ENCODE data around the gene MEPCE. TPM values are rescaled to one million over a fixed set of nuclear protein-coding genes. Genes with fewer than 3 reads are reported as not detected.

The MEPCE gene
- total RNA-seq, 2 donors from 2014 or later: 14.0 to 34.9 TPM

DNA sequence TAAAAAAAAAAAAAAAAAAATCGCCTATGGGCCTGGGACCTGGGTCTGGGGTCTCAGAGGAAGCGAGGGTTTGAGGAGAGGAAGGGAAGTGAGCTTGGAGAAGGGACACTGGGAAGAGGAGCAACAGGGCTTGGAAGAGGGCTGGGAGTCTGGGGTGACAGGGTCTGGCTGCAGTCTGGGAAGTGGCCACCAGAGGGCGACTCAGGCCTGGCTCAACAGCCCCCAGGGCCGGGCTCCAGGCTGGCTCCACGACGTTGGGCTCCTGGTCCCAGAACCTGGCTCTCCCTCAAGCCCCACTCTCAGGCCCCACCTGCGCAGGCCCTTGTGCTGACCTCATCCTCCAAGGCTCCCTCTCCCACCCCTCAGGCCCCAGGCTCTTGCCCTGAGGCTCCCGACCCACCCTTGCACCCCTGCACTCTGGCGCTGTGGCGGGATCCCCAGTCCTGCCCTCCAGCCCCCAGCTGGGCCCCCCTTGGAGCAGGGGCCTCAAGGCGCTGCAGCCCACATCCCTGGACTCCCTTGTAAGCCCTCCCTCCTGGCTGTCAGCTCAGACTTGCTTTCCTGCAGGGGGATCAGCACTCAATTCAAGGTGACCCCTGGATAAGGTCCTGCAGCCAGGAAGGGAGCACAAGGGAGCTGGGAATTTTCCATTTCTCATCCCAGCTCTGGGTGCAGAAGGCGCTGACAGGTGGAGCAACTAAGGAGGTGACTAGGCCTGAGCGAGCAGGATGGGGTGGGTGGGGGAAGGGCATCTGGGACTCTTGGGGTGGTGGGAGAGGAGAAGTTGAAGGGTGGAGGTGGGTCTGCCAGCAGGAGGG, 39.8 kb downstream of the MEPCE start:
- intact Hi-C loops (cut with DNase I): loop anchor here (2.0 to 10.0 kb wide), 2 partner anchors 91 to 215 kb away; no protein-coding TSS in a partner anchor
- no peaks in the 10 kb centered on the region for H3K36me3 ChIP-seq (replicated peaks in 1 of 2; ENCODE audit: insufficient read depth in 1 of 2, low read depth in 2 of 2)
- no peak overlapping the region for H3K4me3 ChIP-seq
- no peaks in the 10 kb centered on the region for H3K9me3 ChIP-seq
- H3K27ac ChIP-seq: peak overlapping the region in 3 of 4 donors; percentile 27 to 66 (median 60)
- 25% methylated on average over 11 to 13 of the region's 13 CpGs for WGBS, 2 donors
- TF ChIP-seq CTCF (IDR thresholded peaks at IDR 0.05): peak; percentile 90 to 99 (median 96)
- TF ChIP-seq POLR2A (IDR thresholded peaks at IDR 0.05): no peak
- no peaks in the 10 kb centered on the region for H3K27me3 ChIP-seq
- peak; percentile 76 for ATAC-seq
- H3K4me1 ChIP-seq: peaks cover 49% of the 10 kb centered on the region
- peak; percentile 88 to 94 (median 91) for DNase-seq

GRCh38 chr7:100471021-100471420, 41.4 kb downstream of the MEPCE start:
- no peak for ATAC-seq
- H3K36me3 ChIP-seq (replicated peaks in 1 of 2; ENCODE audit: insufficient read depth in 1 of 2, low read depth in 2 of 2): no peaks in the 10 kb centered on the region
- no peaks in the 10 kb centered on the region for H3K27me3 ChIP-seq
- intact Hi-C loops (cut with DNase I): loop anchor here (10.0 kb wide), 1 partner anchor 214 kb away; no protein-coding TSS in a partner anchor
- WGBS, 2 donors: 34 to 50% methylated on average over 2 to 4 of the region's 4 CpGs
- TF ChIP-seq CTCF (IDR thresholded peaks at IDR 0.05) (no peak), POLR2A (IDR thresholded peaks at IDR 0.05) (no peak)
- DNase-seq: no peak
- H3K9me3 ChIP-seq: no peaks in the 10 kb centered on the region
- no peak overlapping the region for H3K4me3 ChIP-seq
- H3K27ac ChIP-seq: no peak overlapping the region
- peaks cover 47% of the 10 kb centered on the region for H3K4me1 ChIP-seq

DNA sequence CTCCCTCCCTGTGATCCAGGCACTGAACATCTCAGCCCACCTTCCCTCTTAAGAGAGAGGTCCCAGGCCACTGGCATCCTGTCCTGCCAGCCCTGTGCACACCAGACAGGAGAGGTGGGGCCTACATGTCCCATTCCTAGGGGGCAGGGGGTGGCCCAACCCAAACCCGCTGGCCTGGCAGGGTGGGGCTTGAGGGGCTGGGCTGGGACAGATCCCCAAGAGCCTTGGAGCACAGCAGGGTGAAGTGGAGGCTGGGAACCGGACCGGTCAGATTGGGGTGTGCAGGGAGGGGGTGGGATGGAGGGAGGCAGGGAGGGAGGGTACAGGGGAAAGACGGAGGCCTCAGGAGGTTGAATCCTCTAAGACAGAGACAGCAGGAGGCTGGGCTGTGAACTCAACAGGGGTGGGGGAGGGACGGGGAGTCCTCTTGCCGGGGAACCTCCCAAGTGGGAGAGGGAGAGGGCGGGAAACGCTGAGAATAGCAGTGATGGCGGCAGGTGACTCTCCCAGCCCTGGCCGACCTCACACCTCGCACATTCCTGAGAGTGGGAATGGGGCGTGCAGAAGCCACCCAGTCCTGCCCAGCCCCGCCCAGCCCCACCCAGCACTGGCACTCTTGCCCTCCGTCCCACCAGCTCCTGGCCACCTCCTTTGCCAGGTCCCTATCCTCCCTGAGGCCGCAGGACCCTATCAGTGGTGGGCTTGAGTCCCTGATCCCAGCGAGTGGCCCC, 42.7 kb downstream of the MEPCE start:
- DNase-seq (no peak), ATAC-seq (no peak)
- 76 to 82% methylated on average over 13 to 16 of the region's 16 CpGs for WGBS, 2 donors
- Histone ChIP-seq H3K4me1 (peaks cover 50% of the 10 kb centered on the region), H3K27ac (peak overlapping the region in 2 of 4 donors; percentile 21 to 45), H3K36me3 (replicated peaks in 1 of 2; ENCODE audit: insufficient read depth in 1 of 2, low read depth in 2 of 2) (no peaks in the 10 kb centered on the region), H3K4me3 (no peak overlapping the region), H3K9me3 (no peaks in the 10 kb centered on the region), H3K27me3 (no peaks in the 10 kb centered on the region)
- intact Hi-C loops (cut with DNase I): loop anchor here (10.0 kb wide), 1 partner anchor 213 kb away; no protein-coding TSS in a partner anchor
- TF ChIP-seq POLR2A (IDR thresholded peaks at IDR 0.05): no peak
- TF ChIP-seq CTCF (IDR thresholded peaks at IDR 0.05): no peak

DNA sequence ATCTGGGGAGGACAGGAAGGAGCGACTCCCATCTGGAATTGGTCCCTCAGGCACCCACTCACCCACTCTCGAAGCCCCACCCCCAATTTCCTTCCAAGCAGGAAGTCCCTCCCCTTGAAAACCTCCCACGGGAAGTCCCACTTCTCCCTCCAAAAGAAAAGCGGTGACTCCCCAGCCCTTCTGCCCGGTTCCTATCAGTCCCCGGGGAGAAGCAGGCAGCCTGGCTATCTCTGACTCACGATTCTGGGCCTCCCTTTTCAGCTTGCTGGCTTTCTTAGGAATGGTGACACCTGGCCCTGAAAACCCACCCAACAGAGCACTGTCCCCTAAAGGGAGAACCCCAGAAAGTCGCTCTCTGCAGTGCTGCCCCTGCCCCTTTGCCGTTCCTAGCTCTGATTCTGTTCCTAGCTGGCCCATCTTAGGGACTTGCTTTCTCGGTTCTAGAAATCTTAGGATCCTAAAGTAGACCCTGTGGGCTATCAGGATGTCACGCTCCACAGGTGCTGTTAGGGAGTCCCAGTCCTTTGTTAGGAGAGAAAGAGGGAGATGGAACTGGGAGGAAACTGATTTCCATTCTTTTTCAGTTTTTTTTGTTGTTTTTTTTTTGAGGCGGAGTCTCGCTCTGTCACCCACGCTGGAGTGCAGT, 43.3 kb downstream of the MEPCE start:
- WGBS, 2 donors: 66 to 72% methylated on average over 14 of the region's 14 CpGs
- H3K4me1 ChIP-seq: peaks cover 53% of the 10 kb centered on the region
- no peaks in the 10 kb centered on the region for H3K9me3 ChIP-seq
- TF ChIP-seq CTCF (IDR thresholded peaks at IDR 0.05): no peak
- TF ChIP-seq POLR2A (IDR thresholded peaks at IDR 0.05): no peak
- H3K4me3 ChIP-seq: no peak overlapping the region
- no peaks in the 10 kb centered on the region for H3K36me3 ChIP-seq (replicated peaks in 1 of 2; ENCODE audit: insufficient read depth in 1 of 2, low read depth in 2 of 2)
- ATAC-seq (no peak), DNase-seq (peak in 1 of 4 donors; percentile 26)
- no peaks in the 10 kb centered on the region for H3K27me3 ChIP-seq
- H3K27ac ChIP-seq: peak overlapping the region in 2 of 4 donors; percentile 0 to 45
- intact Hi-C loops (cut with DNase I): loop anchor here (10.0 kb wide), 1 partner anchor 212 kb away; no protein-coding TSS in a partner anchor

All from body of pancreas (tissue), 4 donors.